CD4-positive, alpha-beta T cell treated with Interleukin-4 for 4 hours (primary cell): ENCODE results near the gene SUPT5H.

ENCODE experiments used
- DNase-seq: peaks from one replicate; pipeline ENCODE4 v3.0.0-alpha.2; 2020

SUPT5H gene

DNA sequence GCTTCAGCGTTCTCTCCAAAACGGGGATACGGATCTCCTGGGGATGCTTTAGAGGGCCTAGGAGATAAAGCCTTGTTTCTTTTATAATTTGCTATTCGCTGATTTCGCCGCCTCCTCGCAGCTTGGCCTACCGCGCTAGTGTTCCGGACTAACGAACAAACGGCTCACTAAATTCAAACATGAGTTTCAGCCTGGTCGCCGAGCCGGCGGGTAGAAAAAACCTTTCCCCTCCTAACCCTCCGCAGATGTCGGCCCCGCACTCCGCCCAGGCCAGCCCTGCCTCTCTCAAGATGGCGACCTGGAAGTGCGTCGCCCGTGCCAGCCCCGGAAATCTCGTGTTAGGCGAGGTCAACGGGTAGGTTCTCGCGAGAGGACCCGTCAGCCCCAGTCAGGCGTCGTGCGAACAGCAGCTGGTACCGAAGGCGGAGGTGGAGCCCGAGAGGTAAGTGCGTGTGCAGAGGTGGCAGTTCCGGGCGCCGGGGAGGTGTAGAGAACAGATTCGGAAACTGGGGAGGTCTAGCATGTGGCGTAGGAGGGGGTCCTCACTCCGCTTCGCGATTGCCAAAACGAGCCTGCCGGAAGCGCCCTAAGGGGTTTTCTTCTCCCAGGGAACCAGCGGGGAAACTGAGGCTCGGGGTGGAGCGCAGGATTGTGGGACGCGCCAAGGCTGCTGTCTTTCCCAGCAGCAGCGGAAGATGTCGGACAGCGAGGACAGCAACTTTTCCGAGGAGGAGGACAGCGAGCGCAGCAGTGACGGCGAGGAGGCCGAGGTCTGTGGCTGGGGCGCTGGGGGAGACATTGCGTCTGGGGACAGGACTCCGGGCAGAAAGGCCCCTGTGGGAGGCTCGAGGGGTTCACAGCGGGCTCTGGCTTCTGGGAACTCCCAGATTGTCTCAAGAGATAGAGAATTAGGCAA is at the start of gene SUPT5H:
Gene SUPT5H (plus strand): TSS at position 387 of the 916 bp plus-strand sequence. CDS start 309 bp downstream, at position 696.
- peak; percentile 99 for DNase-seq

GRCh38 chr19:39397360-39398296 is 47.8 kb upstream of the SUPT5H start:
- DNase-seq, result peak; percentile 93

- peak; percentile 81 for DNase-seq
Observed at GRCh38 chr19:39398297-39398864, 47.0 kb upstream of the SUPT5H start.

DNA sequence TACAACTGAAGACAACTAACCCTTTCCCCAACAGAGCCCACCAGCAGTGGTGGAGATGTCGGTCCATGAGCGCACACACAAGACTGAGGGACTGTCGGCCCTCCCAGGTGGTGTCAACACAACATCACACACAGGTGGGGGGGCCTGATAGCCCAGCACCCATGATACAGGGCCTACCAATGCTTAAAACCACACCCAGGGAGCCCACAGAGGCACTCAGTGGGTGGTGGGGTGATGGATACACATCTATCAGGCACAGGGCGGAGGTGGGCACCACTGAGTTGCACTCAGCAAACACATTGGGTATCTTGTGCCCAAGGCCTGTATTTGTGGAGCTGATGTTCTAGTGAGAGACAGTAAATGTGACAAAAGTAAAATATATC is 45.7 kb upstream of the SUPT5H start:
- DNase-seq, result no peak

DNA sequence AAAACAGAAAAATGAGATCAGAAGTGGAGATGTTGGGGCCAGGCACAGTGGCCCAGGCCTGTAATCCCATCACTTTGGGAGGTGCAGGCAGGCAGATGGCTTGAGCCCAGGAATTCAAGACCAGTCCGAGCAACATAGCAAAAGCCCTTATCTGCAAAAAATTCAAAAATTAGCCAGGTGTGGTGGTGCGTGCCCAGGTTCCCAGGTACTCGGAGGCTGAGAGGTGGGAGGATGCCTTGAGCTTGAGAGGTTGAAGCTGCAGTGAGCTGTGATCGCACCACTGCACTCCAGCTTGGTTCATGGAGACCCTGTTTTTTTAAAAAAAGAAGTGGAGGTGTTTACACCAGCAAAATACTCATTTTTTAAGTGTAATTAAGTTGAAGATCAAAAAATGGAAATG is 45.3 kb upstream of the SUPT5H start:
- DNase-seq, result no peak

- no peak for DNase-seq
Observed at GRCh38 chr19:39401070-39401548, 44.3 kb upstream of the SUPT5H start.

DNA sequence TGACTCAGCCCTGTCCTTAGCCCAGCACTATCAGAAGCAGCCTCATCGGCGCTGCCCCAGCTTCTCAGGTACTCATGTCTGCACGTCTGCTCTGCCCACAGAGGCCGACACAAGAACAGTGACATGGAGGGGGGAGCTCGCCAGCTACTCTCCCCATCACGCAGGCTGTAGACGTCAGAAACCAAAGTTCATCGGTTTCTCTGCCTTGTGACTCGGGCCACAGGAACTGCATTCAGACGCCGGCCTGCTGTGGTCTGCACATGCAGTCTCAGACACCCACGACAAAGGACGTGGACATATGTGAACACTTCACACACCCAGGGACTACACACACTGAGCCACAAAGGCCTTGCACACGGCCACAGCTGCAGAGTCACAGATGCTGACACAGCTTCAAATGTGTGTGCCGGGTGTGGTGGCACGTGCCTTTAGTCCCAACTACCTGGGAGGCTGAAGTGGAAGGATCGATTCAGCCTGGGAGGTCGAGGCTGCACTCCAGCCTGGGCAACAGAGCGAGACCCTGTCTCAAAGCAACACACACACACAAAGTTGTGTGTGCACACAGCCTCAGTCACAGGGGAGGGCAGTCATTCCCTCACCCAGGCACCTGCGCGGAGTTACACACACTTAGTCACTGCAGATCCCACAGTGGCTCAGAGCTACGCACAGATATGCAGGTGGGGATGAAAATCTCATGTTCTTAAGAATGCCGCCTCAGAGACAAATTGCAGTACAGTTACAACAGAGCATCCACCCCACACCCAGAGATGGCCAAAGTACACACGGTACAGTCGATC is 43.6 kb upstream of the SUPT5H start:
- DNase-seq, result peak; percentile 96

GRCh38 chr19:39402346-39403300 is 42.8 kb upstream of the SUPT5H start:
- peak; percentile 83 for DNase-seq

GRCh38 chr19:39403331-39404312 is 41.8 kb upstream of the SUPT5H start:
- peak; percentile 97 for DNase-seq

- DNase-seq, result peak; percentile 24
Observed at GRCh38 chr19:39405261-39405957, 40.0 kb upstream of the SUPT5H start.

DNA sequence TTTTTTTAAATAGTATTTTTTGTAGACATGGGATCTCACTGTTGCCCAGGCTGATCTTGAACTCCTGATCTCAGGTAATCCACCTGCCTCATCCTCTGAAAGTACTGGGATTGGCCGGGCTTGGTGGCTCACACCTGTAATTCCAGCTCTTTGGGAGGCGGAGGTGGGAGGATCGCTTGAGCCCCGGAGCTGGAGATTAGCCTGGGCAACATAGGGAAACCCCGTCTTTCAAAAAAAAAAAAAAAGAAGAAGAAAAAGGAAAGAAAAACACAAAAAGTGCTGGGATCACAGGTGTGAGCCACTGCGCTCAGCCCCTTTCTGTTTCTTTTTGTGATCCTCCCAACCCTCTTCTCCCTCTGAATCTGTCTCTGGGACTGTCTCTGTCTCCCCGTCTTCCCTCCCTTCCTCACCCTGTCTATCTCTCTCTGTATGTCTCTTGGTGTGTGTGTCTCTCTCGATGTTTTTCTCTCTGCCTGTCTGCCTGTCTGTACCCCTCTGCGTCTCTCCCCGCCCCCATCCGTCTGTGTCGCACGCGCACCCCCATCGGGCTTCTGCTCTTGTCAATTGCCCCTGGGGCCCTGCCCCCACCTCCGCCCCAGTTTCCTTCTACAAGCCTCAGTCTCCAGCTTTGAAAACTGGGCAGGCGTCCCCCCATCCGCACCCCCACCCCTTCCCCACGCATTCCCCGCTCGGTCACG is 39.3 kb upstream of the SUPT5H start:
- DNase-seq, result peak; percentile 94

DNA sequence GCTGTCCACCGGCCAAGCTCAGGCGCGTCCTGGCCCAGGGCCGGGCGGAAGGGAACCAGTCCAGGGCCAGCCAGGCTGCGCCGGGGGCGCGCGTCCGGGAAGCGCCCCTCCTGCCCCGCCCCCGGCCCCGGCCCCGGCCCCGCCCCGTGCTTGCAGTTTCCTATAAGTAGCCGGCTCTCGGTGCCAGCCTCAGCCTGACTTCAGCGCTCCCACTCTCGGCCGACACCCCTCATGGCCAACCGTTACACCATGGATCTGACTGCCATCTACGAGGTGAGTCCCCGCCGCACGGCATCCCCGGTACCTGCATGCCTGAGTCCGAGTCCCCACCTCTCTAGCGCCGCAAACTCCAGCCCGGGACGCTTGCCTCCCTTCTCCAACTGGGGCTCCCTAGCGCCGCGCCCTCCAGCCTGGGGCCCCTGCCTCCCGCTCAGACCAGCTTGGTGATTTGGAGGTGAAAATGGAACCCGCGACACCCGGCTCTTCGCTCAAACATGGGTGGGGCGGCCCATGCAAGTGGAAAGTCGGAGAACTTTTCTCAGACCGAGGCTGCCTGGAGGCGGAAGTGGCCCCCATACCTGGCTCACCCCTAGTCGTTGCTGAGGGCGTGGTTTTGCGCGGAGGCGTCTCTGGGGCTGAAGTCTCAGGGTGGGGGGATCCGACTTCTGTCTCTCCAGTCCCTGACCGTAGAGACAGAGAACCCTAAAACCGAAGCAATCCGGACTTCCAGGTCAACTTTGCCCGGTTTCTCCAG is 38.5 kb upstream of the SUPT5H start, which contains the start of gene ZFP36:
Gene ZFP36 (plus strand): TSS at position 192 of the 754 bp plus-strand sequence. CDS start 58 bp downstream, at position 250.
- DNase-seq, result peak; percentile 91

GRCh38 chr19:39407410-39407659 is 38.0 kb upstream of the SUPT5H start:
- no peak for DNase-seq

- DNase-seq, result peak; percentile 78
Observed at GRCh38 chr19:39407660-39408391, 37.6 kb upstream of the SUPT5H start.

DNA sequence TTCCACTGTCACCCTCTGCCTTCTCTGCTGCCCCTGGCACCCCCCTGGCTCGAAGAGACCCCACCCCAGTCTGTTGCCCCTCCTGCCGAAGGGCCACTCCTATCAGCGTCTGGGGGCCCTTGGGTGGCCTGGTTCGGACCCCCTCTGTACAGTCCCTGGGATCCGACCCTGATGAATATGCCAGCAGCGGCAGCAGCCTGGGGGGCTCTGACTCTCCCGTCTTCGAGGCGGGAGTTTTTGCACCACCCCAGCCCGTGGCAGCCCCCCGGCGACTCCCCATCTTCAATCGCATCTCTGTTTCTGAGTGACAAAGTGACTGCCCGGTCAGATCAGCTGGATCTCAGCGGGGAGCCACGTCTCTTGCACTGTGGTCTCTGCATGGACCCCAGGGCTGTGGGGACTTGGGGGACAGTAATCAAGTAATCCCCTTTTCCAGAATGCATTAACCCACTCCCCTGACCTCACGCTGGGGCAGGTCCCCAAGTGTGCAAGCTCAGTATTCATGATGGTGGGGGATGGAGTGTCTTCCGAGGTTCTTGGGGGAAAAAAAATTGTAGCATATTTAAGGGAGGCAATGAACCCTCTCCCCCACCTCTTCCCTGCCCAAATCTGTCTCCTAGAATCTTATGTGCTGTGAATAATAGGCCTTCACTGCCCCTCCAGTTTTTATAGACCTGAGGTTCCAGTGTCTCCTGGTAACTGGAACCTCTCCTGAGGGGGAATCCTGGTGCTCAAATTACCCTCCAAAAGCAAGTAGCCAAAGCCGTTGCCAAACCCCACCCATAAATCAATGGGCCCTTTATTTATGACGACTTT is 36.8 kb upstream of the SUPT5H start:
- no peak for DNase-seq
